ENCODE results near the gene EP400. TPM values are rescaled to one million over a fixed set of nuclear protein-coding genes. Genes with fewer than 3 reads are reported as not detected.

The EP400 gene
- total and polyA plus RNA-seq, 7 experiments from 2014 or later, result 2.8 to 86.8 (median 79.5) TPM

GRCh38 chr12:132061197-132061596, 111.5 kb downstream of the EP400 start:
- no peak for ATAC-seq
- H3K36me3 ChIP-seq (ENCODE audit: control insufficient read depth in 2 of 3, insufficient read depth in 3 of 3, low read length in 3 of 3), result peaks cover 0 to 71% (median 11%) of the 10 kb centered on the region in 3 experiments
- peak overlapping the region in 6 of 9 donors; percentile 37 to 80 (median 59) for H3K27ac Mint-ChIP-seq
- peaks cover 3 to 21% (median 11%) of the 10 kb centered on the region in 7 donors for H3K4me1 Mint-ChIP-seq
- no peak overlapping the region for H3K4me3 Mint-ChIP-seq
- no peak overlapping the region for H3K4me3 ChIP-seq (ENCODE audit: low read length)
- intact Hi-C loops (cut with micrococcal nuclease), result no loop called here
- H3K27me3 ChIP-seq (ENCODE audit: control insufficient read depth in 2 of 2, insufficient read depth in 2 of 2, low read length in 2 of 2), result no peaks in the 10 kb centered on the region
- H3K9me3 Mint-ChIP-seq, result peaks cover 0 to 2% (median 0%) of the 10 kb centered on the region in 11 donors
- peaks cover 5 to 6% of the 10 kb centered on the region in 2 donors for H3K4me1 ChIP-seq (ENCODE audit: control insufficient read depth in 2 of 2, insufficient read depth in 2 of 2, low read length in 2 of 2)
- peaks cover 13 to 45% (median 20%) of the 10 kb centered on the region in 5 donors for H3K36me3 Mint-ChIP-seq
- no peaks in the 10 kb centered on the region for H3K27me3 Mint-ChIP-seq
- CTCF ChIA-PET, result no interaction called here
- H3K27ac ChIP-seq (ENCODE audit: low read depth, low read length), result no peak overlapping the region
- no peak for DNase-seq
- no peaks in the 10 kb centered on the region for H3K9me3 ChIP-seq (ENCODE audit: control insufficient read depth in 2 of 3, low read length in 3 of 3)
- POLR2A ChIA-PET, result no interaction called here

- ChIA-PET POLR2A (no interaction called here), CTCF (no interaction called here)
- Histone ChIP-seq H3K4me3 (ENCODE audit: low read length) (no peak overlapping the region), H3K36me3 (ENCODE audit: control insufficient read depth in 2 of 3, insufficient read depth in 3 of 3, low read length in 3 of 3) (peaks cover 0 to 68% (median 5%) of the 10 kb centered on the region in 3 experiments), H3K27me3 (ENCODE audit: control insufficient read depth in 2 of 2, insufficient read depth in 2 of 2, low read length in 2 of 2) (no peaks in the 10 kb centered on the region), H3K9me3 (ENCODE audit: control insufficient read depth in 2 of 3, low read length in 3 of 3) (no peaks in the 10 kb centered on the region), H3K27ac (ENCODE audit: low read depth, low read length) (no peak overlapping the region), H3K4me1 (ENCODE audit: control insufficient read depth in 2 of 2, insufficient read depth in 2 of 2, low read length in 2 of 2) (peaks cover 12 to 13% of the 10 kb centered on the region in 2 donors)
- peaks cover 13 to 43% (median 24%) of the 10 kb centered on the region in 5 donors for H3K36me3 Mint-ChIP-seq
- H3K27me3 Mint-ChIP-seq, result no peaks in the 10 kb centered on the region
- ATAC-seq (no peak), DNase-seq (no peak)
- H3K4me3 Mint-ChIP-seq, result no peak overlapping the region
- H3K27ac Mint-ChIP-seq, result peak overlapping the region in 6 of 9 donors; percentile 26 to 80 (median 46)
- peaks cover 8 to 27% (median 16%) of the 10 kb centered on the region in 7 donors for H3K4me1 Mint-ChIP-seq
- intact Hi-C loops (cut with micrococcal nuclease), result no loop called here
- peaks cover 0 to 2% (median 0%) of the 10 kb centered on the region in 11 donors for H3K9me3 Mint-ChIP-seq
Measured at GRCh38 chr12:132061641-132062430, 112.1 kb downstream of the EP400 start.

- Mint-ChIP-seq H3K27ac (peak overlapping the region in 2 of 9 donors; percentile 25 to 28), H3K4me1 (peaks cover 12 to 32% (median 21%) of the 10 kb centered on the region in 7 donors), H3K36me3 (peaks cover 8 to 39% (median 24%) of the 10 kb centered on the region in 5 donors), H3K27me3 (no peaks in the 10 kb centered on the region), H3K4me3 (no peak overlapping the region), H3K9me3 (peaks cover 0 to 2% (median 0%) of the 10 kb centered on the region in 11 donors)
- ChIA-PET CTCF (no interaction called here), POLR2A (no interaction called here)
- Histone ChIP-seq H3K4me1 (ENCODE audit: control insufficient read depth in 2 of 2, insufficient read depth in 2 of 2, low read length in 2 of 2) (peaks cover 15 to 16% of the 10 kb centered on the region in 2 donors), H3K4me3 (ENCODE audit: low read length) (no peak overlapping the region), H3K36me3 (ENCODE audit: control insufficient read depth in 2 of 3, insufficient read depth in 3 of 3, low read length in 3 of 3) (peaks cover 0 to 68% (median 3%) of the 10 kb centered on the region in 3 experiments), H3K9me3 (ENCODE audit: control insufficient read depth in 2 of 3, low read length in 3 of 3) (no peaks in the 10 kb centered on the region), H3K27me3 (ENCODE audit: control insufficient read depth in 2 of 2, insufficient read depth in 2 of 2, low read length in 2 of 2) (no peaks in the 10 kb centered on the region), H3K27ac (ENCODE audit: low read depth, low read length) (no peak overlapping the region)
- no peak for DNase-seq
- intact Hi-C loops (cut with micrococcal nuclease), result no loop called here
- no peak for ATAC-seq
Measured at GRCh38 chr12:132062481-132062880, 112.7 kb downstream of the EP400 start.

GRCh38 chr12:132063491-132063890, 113.7 kb downstream of the EP400 start:
- H3K27me3 ChIP-seq (ENCODE audit: control insufficient read depth in 2 of 2, insufficient read depth in 2 of 2, low read length in 2 of 2), result no peaks in the 10 kb centered on the region
- H3K4me3 Mint-ChIP-seq, result no peak overlapping the region
- DNase-seq, result no peak
- ATAC-seq, result no peak
- H3K27ac ChIP-seq (ENCODE audit: low read depth, low read length), result no peak overlapping the region
- H3K4me1 Mint-ChIP-seq, result peaks cover 12 to 32% (median 22%) of the 10 kb centered on the region in 7 donors
- intact Hi-C loops (cut with micrococcal nuclease), result no loop called here
- no peaks in the 10 kb centered on the region for H3K9me3 ChIP-seq (ENCODE audit: control insufficient read depth in 2 of 3, low read length in 3 of 3)
- H3K4me1 ChIP-seq (ENCODE audit: control insufficient read depth in 2 of 2, insufficient read depth in 2 of 2, low read length in 2 of 2), result peaks cover 15 to 16% of the 10 kb centered on the region in 2 donors
- H3K9me3 Mint-ChIP-seq, result peaks cover 0 to 2% (median 0%) of the 10 kb centered on the region in 11 donors
- ChIA-PET POLR2A (no interaction called here), CTCF (no interaction called here)
- H3K36me3 Mint-ChIP-seq, result peaks cover 4 to 34% (median 26%) of the 10 kb centered on the region in 5 donors
- H3K27ac Mint-ChIP-seq, result peak overlapping the region in 7 of 9 donors; percentile 19 to 86 (median 59)
- H3K4me3 ChIP-seq (ENCODE audit: low read length), result no peak overlapping the region
- no peaks in the 10 kb centered on the region for H3K27me3 Mint-ChIP-seq
- peaks cover 0 to 69% (median 3%) of the 10 kb centered on the region in 3 experiments for H3K36me3 ChIP-seq (ENCODE audit: control insufficient read depth in 2 of 3, insufficient read depth in 3 of 3, low read length in 3 of 3)

- H3K27ac ChIP-seq (ENCODE audit: low read depth, low read length), result no peak overlapping the region
- Mint-ChIP-seq H3K9me3 (peaks cover 0 to 2% (median 0%) of the 10 kb centered on the region in 11 donors), H3K4me3 (no peak overlapping the region), H3K36me3 (peaks cover 4 to 29% (median 26%) of the 10 kb centered on the region in 5 donors), H3K4me1 (peaks cover 12 to 32% (median 22%) of the 10 kb centered on the region in 7 donors), H3K27ac (peak overlapping the region in 5 of 9 donors; percentile 45 to 77 (median 59)), H3K27me3 (no peaks in the 10 kb centered on the region)
- ATAC-seq, result no peak
- H3K9me3 ChIP-seq (ENCODE audit: control insufficient read depth in 2 of 3, low read length in 3 of 3), result no peaks in the 10 kb centered on the region
- H3K27me3 ChIP-seq (ENCODE audit: control insufficient read depth in 2 of 2, insufficient read depth in 2 of 2, low read length in 2 of 2), result no peaks in the 10 kb centered on the region
- POLR2A ChIA-PET, result no interaction called here
- CTCF ChIA-PET, result no interaction called here
- intact Hi-C loops (cut with micrococcal nuclease), result loop anchor here in 1 of 2 donors (5.0 kb wide), 1 partner anchor 78 kb away; the partner anchor contains the start of genes DDX51 and NOC4L
- peaks cover 15 to 16% of the 10 kb centered on the region in 2 donors for H3K4me1 ChIP-seq (ENCODE audit: control insufficient read depth in 2 of 2, insufficient read depth in 2 of 2, low read length in 2 of 2)
- DNase-seq, result no peak
- H3K36me3 ChIP-seq (ENCODE audit: control insufficient read depth in 2 of 3, insufficient read depth in 3 of 3, low read length in 3 of 3), result peaks cover 0 to 77% (median 3%) of the 10 kb centered on the region in 3 experiments
- H3K4me3 ChIP-seq (ENCODE audit: low read length), result no peak overlapping the region
Measured at GRCh38 chr12:132064631-132065030, 114.9 kb downstream of the EP400 start.

GRCh38 chr12:132065203-132065602, 115.5 kb downstream of the EP400 start:
- Histone ChIP-seq H3K36me3 (ENCODE audit: control insufficient read depth in 2 of 3, insufficient read depth in 3 of 3, low read length in 3 of 3) (peaks cover 0 to 80% (median 3%) of the 10 kb centered on the region in 3 experiments), H3K4me1 (ENCODE audit: control insufficient read depth in 2 of 2, insufficient read depth in 2 of 2, low read length in 2 of 2) (peaks cover 15 to 16% of the 10 kb centered on the region in 2 donors), H3K27me3 (ENCODE audit: control insufficient read depth in 2 of 2, insufficient read depth in 2 of 2, low read length in 2 of 2) (no peaks in the 10 kb centered on the region), H3K9me3 (ENCODE audit: control insufficient read depth in 2 of 3, low read length in 3 of 3) (no peaks in the 10 kb centered on the region), H3K4me3 (ENCODE audit: low read length) (no peak overlapping the region), H3K27ac (ENCODE audit: low read depth, low read length) (no peak overlapping the region)
- Mint-ChIP-seq H3K4me1 (peaks cover 12 to 32% (median 22%) of the 10 kb centered on the region in 7 donors), H3K4me3 (peak overlapping the region in 1 of 10 donors; percentile 16), H3K27me3 (no peaks in the 10 kb centered on the region), H3K9me3 (peaks cover 0 to 2% (median 0%) of the 10 kb centered on the region in 11 donors), H3K36me3 (peaks cover 4 to 33% (median 22%) of the 10 kb centered on the region in 5 donors), H3K27ac (peak overlapping the region in 4 of 9 donors; percentile 45 to 67 (median 56))
- ATAC-seq (no peak), DNase-seq (no peak)
- CTCF ChIA-PET, result no interaction called here
- intact Hi-C loops (cut with micrococcal nuclease), result loop anchor here in 1 of 2 donors (5.0 kb wide), 1 partner anchor 77 kb away; the partner anchor contains the start of genes DDX51 and NOC4L
- POLR2A ChIA-PET, result no interaction called here

Data from naive thymus-derived CD4-positive, alpha-beta T cell (primary cell).